GM12878 (cell line): ENCODE measurements around the gene SARDH. TPM values are rescaled to one million over a fixed set of nuclear protein-coding genes. Genes with fewer than 3 reads are reported as not detected.

Experiments used
- ATAC-seq: fragments of 200-7000 bp; cut with Tn5 transposase; 3 replicates; pipeline ENCODE4 v1.9.1; 2020; ENCODE audit warnings: mild to moderate bottlenecking, moderate library complexity
- BruUV-seq: library from RNA; stranded (reverse); fragments of 400-500 nt; replicated peaks from 2 replicates; lab custom pipeline; 2021; lab: Mats Ljungman, UMichigan
- CTCF ChIA-PET: fragments of 300-600 bp; sonication (Branson Sonifier 250); formaldehyde crosslinking; extraction: SDS; loops from one replicate; lab custom pipeline; 2021; ENCODE audit warnings: inconsistent platforms; lab: Yijun Ruan, JAX
- POLR2A ChIA-PET: fragments of 350-600 bp; formaldehyde crosslinking; extraction: SDS; loops from one replicate; lab custom pipeline; 2021; ENCODE audit warnings: inconsistent platforms; lab: Charles Lee
- RAD21 ChIA-PET: fragments of 300-600 bp; sonication (Branson Sonifier 250); formaldehyde crosslinking; loops from one replicate; lab custom pipeline; 2023; ENCODE audit warnings: antibody characterized with exemption; ENCODE audit not compliant: unreplicated experiment; lab: Charles Lee
- SMC1A ChIA-PET: fragments of 300-600 bp; sonication (Branson Sonifier 250); formaldehyde crosslinking; loops from one replicate; lab custom pipeline; 2023; ENCODE audit not compliant: unreplicated experiment, uncharacterized antibody; lab: Charles Lee
- DNase-seq: peaks from one replicate; pipeline ENCODE4 v3.0.0-alpha.2; 2011; ENCODE audit warnings: low read depth, low spot score
- FAIRE-seq: peaks from 3 replicates; lab custom pipeline; 2011; peaks lifted over from hg19 to GRCh38; lab: Jason Lieb, UNC
- H2AFZ ChIP-seq: 2 replicates; pipeline ENCODE4 v1.6.0; 2011; ENCODE audit warnings: low read depth, low read length, control low read depth; ENCODE audit not compliant: control insufficient read depth
- H3K27ac ChIP-seq: 2 replicates; pipeline ENCODE4 v1.5.1; 2011; ENCODE audit warnings: control low read depth; ENCODE audit not compliant: control insufficient read depth, insufficient read depth
- H3K27me3 ChIP-seq, 2 experiments: replicated peaks in 1 of 2; 2 replicates each; pipeline versions ENCODE4 v1.6.0 to v1.6.1; 2011; ENCODE audit warnings: low read length in 1 of 2; ENCODE audit not compliant: control insufficient read depth in 2 of 2, insufficient read depth in 2 of 2
- H3K36me3 ChIP-seq, 2 experiments: 2 replicates each; pipeline ENCODE4 v1.5.1; 2011; ENCODE audit warnings: low read length in 1 of 2; ENCODE audit not compliant: control insufficient read depth in 2 of 2, insufficient read depth in 2 of 2
- H3K4me1 ChIP-seq: 2 replicates; pipeline ENCODE4 v1.6.1; 2011; ENCODE audit warnings: mild to moderate bottlenecking, low read length, moderate library complexity, mixed read lengths; ENCODE audit not compliant: control insufficient read depth, insufficient read depth
- H3K4me2 ChIP-seq: 2 replicates; pipeline ENCODE4 v1.6.0; 2011; ENCODE audit warnings: control low read depth; ENCODE audit not compliant: control insufficient read depth, insufficient read depth
- H3K4me3 ChIP-seq: fragments of 200-600 bp; sonication (generic); 2 replicates; pipeline ENCODE4 v1.5.1; 2016
- H3K79me2 ChIP-seq: 2 replicates; pipeline ENCODE4 v1.6.0; 2011; ENCODE audit warnings: low read length; ENCODE audit not compliant: control insufficient read depth, insufficient read depth
- H3K9ac ChIP-seq: 2 replicates; pipeline ENCODE4 v1.8.0; 2011; ENCODE audit warnings: low read length, control low read depth, mixed read lengths; ENCODE audit not compliant: control insufficient read depth, insufficient read depth
- H3K9me3 ChIP-seq: replicated peaks from 3 replicates; pipeline ENCODE4 v1.5.1; 2011; ENCODE audit warnings: mild to moderate bottlenecking, low read length; ENCODE audit not compliant: control insufficient read depth, insufficient read depth
- H4K20me1 ChIP-seq: 2 replicates; pipeline ENCODE4 v1.6.0; 2011; ENCODE audit not compliant: control insufficient read depth, insufficient read depth
- BACH1 ChIP-seq: fragments of 450-650 bp; IDR thresholded peaks from 2 replicates; pipeline ENCODE4 v1.6.1; 2017; ENCODE audit warnings: mild to moderate bottlenecking, borderline replicate concordance
- CHD4 ChIP-seq: fragments of 200-600 bp; sonication (generic); IDR thresholded peaks from 2 replicates; pipeline ENCODE4 v1.6.1; 2016; ENCODE audit warnings: mild to moderate bottlenecking
- CREB1 ChIP-seq: IDR thresholded peaks from 2 replicates; pipeline ENCODE4 v1.6.1; 2012; ENCODE audit warnings: low read depth, mild to moderate bottlenecking, inconsistent platforms
- ETV6 ChIP-seq, 2 experiments: fragments of 450-650 bp in 1 of 2; IDR thresholded peaks in 1 of 2; conservative IDR thresholded peaks in 1 of 2; 2 replicates each; pipeline ENCODE4 v1.6.1; 2014; ENCODE audit warnings: antibody characterized with exemption in 1 of 2, borderline replicate concordance in 1 of 2, low read depth in 1 of 2, mild to moderate bottlenecking in 1 of 2, moderate library complexity in 1 of 2
- FOXK2 ChIP-seq: fragments of 450-650 bp; IDR thresholded peaks from 2 replicates; pipeline ENCODE4 v1.6.1; 2017; ENCODE audit warnings: mild to moderate bottlenecking, moderate library complexity
- MYB ChIP-seq: fragments of 150-350 bp; IDR thresholded peaks from 2 replicates; pipeline ENCODE4 v1.6.1; 2014; ENCODE audit warnings: mild to moderate bottlenecking, low read depth, low read length, borderline replicate concordance
- NFXL1 ChIP-seq: fragments of 450-650 bp; IDR thresholded peaks from 2 replicates; pipeline ENCODE4 v1.6.1; 2017; ENCODE audit warnings: antibody characterized with exemption, mild to moderate bottlenecking, borderline replicate concordance
- SIX5 ChIP-seq: IDR thresholded peaks from 2 replicates; pipeline ENCODE4 v1.6.1; 2011; ENCODE audit warnings: mild to moderate bottlenecking, low read depth, low read length, moderate library complexity; ENCODE audit not compliant: severe bottlenecking
- SUPT20H ChIP-seq: IDR thresholded peaks from 2 replicates; pipeline ENCODE4 v1.6.1; 2011; ENCODE audit warnings: low read depth, mild to moderate bottlenecking, low read length, moderate library complexity, borderline replicate concordance; ENCODE audit not compliant: control insufficient read depth
- TCF12 ChIP-seq: IDR thresholded peaks from 2 replicates; pipeline ENCODE4 v1.6.1; 2011; ENCODE audit warnings: low read depth, mild to moderate bottlenecking, low read length
- ZZZ3 ChIP-seq: IDR thresholded peaks from 2 replicates; pipeline ENCODE4 v1.6.1; 2011; ENCODE audit warnings: low read depth; ENCODE audit not compliant: control insufficient read depth, insufficient read length
- WGBS: methylation state at CpG from one replicate; pipeline ENCODE4 v1.1.6; 2016; ENCODE audit warnings: low lambda C conversion rate; ENCODE audit not compliant: insufficient replicate concordance, insufficient coverage; ENCODE audit errors: missing lambda C conversion rate; 5-methylcytosine and 5-hydroxymethylcytosine counted together
- in situ Hi-C: fragments of 300-500 bp; cut with MboI; formaldehyde crosslinking; loops from 9 replicates; pipeline ENCODE4 v1.14.3; 2018; ENCODE audit warnings: mixed read lengths
- intact Hi-C: fragments of 100-400 bp; cut with micrococcal nuclease; formaldehyde crosslinking; loops from one replicate; pipeline ENCODE4 v1.14.2; 2022; ENCODE audit not compliant: unreplicated experiment
- polyA plus RNA-seq, 11 experiments: library from polyadenylated mRNA; depleted of rRNA in 4 of 11; unstranded in 6 of 11; stranded (reverse) in 5 of 11; fragments of >200 nt; fragmentation: Nextera tagmentation in 4 of 11; fragmentation: Illumina TruSeq in 1 of 11; extraction: Ambion mirVana in 4 of 11; extraction: Trizol in 1 of 11; gene quantifications; 1 replicate in 1 of 11; 2 replicates in 10 of 11; pipeline versions ENCODE4 v1.2.1 to v1.2.3, GENCODE V29; 2011 to 2016; ENCODE audit warnings: inconsistent platforms in 2 of 11, missing spikeins in 2 of 11, low read depth in 1 of 11
- total RNA-seq, 4 experiments: library from RNA; depleted of rRNA in 3 of 4; stranded (reverse); fragments of >200 nt in 3 of 4; fragmentation: Illumina TruSeq in 1 of 4; extraction: Trizol in 1 of 4; gene quantifications; 2 replicates each; pipeline versions ENCODE4 v1.2.1 to v1.2.3, GENCODE V29; 2013 to 2021
- TF ChIP-seq, protein P1 (sequence below): fragments of 450-650 bp; IDR thresholded peaks from 2 replicates; pipeline ENCODE4 v1.6.1; 2018; ENCODE audit warnings: borderline replicate concordance, mild to moderate bottlenecking; ENCODE audit not compliant: partially characterized antibody
- TF ChIP-seq, protein P2 (sequence below): fragments of 450-650 bp; IDR thresholded peaks from 2 replicates; pipeline ENCODE4 v1.6.1; 2017; ENCODE audit warnings: mild to moderate bottlenecking, moderate library complexity
- TF ChIP-seq, protein P3 (sequence below): IDR thresholded peaks from 2 replicates; pipeline ENCODE4 v1.6.1; 2012; ENCODE audit warnings: low read length, inconsistent platforms

Gene SARDH
- total and polyA plus RNA-seq, 10 of the 15 experiments (the other 5 are each of a cell fraction or from before 2014, with no cell fraction given): 0.03 to 0.15 (median 0.10) TPM; not detected in 6

DNA sequence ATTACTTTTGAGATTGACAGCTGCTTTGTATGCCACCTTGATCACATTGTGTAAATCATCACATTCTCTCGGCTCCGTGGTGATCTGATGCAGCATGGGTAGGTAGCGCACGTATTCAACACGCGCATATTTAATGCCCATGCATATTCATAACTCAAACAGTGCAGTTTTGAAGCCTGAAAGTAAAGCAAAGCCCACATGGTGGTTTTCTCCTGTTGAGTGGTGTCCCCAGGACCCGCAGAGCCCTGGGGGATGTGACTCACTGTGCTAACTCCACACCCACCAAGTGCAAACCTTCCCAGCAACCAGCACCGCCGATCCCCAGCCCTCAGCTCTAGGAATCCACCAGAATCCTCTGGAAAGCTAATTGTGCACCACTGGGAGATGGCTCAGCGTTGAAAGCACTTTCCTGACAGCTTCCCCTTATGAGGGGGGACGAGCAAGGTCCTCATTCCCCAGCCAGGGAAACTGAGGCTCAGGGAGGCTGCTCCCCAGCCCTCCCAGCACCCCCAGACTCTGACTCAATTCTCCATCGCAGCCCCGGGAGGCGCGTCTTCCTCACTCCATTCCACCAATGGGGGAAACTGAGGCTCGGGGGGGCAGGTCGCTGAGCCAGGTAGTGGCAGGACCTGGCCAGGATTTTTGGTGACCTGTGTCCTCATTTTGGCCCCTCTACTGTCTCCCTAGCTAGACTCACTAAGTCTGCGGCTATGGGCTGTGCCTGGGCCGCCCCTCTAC, 46.4 kb downstream of the SARDH start:
- FAIRE-seq: no peak

More for the DNA sequence above, 46.4 kb downstream of the SARDH start:
- Histone ChIP-seq H3K4me1 (no peaks in the 10 kb centered on the region), H3K27me3 (no peaks in the 10 kb centered on the region; a peak in 1 of 4 replicates), H3K9me3 (no peaks in the 10 kb centered on the region), H3K79me2 (no peaks in the 10 kb centered on the region), H3K36me3 (no peaks in the 10 kb centered on the region), H4K20me1 (no peaks in the 10 kb centered on the region), H3K9ac (no peak overlapping the region), H3K4me3 (no peak overlapping the region), H2AFZ (no peak overlapping the region), H3K27ac (no peak overlapping the region), H3K4me2 (no peak overlapping the region)
- WGBS: 41% methylated on average over 19 of the region's 19 CpGs
- no peak for DNase-seq
- POLR2A ChIA-PET: no interaction called here
- no TSS peak for BruUV-seq
- RAD21 ChIA-PET: no interaction called here
- SMC1A ChIA-PET: no interaction called here
- TF ChIP-seq, protein P1, sequence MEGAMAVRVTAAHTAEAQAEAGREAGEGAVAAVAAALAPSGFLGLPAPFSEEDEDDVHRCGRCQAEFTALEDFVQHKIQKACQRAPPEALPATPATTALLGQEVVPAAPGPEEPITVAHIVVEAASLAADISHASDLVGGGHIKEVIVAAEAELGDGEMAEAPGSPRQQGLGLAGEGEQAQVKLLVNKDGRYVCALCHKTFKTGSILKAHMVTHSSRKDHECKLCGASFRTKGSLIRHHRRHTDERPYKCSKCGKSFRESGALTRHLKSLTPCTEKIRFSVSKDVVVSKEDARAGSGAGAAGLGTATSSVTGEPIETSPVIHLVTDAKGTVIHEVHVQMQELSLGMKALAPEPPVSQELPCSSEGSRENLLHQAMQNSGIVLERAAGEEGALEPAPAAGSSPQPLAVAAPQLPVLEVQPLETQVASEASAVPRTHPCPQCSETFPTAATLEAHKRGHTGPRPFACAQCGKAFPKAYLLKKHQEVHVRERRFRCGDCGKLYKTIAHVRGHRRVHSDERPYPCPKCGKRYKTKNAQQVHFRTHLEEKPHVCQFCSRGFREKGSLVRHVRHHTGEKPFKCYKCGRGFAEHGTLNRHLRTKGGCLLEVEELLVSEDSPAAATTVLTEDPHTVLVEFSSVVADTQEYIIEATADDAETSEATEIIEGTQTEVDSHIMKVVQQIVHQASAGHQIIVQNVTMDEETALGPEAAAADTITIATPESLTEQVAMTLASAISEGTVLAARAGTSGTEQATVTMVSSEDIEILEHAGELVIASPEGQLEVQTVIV: no peak
- TF ChIP-seq CHD4 (no peak), ZZZ3 (no peak), SIX5 (no peak), ETV6 (conservative IDR thresholded peaks at IDR 0.05 in 1 of 2, IDR thresholded peaks at IDR 0.05 in 1 of 2; ENCODE audit: borderline replicate concordance in 1 of 2, low read depth in 1 of 2) (no peak), BACH1 (no peak), FOXK2 (no peak), NFXL1 (no peak), TCF12 (no peak), SUPT20H (no peak), CREB1 (no peak), MYB (no peak)
- TF ChIP-seq, protein P2, sequence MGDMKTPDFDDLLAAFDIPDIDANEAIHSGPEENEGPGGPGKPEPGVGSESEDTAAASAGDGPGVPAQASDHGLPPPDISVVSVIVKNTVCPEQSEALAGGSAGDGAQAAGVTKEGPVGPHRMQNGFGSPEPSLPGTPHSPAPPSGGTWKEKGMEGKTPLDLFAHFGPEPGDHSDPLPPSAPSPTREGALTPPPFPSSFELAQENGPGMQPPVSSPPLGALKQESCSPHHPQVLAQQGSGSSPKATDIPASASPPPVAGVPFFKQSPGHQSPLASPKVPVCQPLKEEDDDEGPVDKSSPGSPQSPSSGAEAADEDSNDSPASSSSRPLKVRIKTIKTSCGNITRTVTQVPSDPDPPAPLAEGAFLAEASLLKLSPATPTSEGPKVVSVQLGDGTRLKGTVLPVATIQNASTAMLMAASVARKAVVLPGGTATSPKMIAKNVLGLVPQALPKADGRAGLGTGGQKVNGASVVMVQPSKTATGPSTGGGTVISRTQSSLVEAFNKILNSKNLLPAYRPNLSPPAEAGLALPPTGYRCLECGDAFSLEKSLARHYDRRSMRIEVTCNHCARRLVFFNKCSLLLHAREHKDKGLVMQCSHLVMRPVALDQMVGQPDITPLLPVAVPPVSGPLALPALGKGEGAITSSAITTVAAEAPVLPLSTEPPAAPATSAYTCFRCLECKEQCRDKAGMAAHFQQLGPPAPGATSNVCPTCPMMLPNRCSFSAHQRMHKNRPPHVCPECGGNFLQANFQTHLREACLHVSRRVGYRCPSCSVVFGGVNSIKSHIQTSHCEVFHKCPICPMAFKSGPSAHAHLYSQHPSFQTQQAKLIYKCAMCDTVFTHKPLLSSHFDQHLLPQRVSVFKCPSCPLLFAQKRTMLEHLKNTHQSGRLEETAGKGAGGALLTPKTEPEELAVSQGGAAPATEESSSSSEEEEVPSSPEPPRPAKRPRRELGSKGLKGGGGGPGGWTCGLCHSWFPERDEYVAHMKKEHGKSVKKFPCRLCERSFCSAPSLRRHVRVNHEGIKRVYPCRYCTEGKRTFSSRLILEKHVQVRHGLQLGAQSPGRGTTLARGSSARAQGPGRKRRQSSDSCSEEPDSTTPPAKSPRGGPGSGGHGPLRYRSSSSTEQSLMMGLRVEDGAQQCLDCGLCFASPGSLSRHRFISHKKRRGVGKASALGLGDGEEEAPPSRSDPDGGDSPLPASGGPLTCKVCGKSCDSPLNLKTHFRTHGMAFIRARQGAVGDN: no peak
- TF ChIP-seq, protein P3, sequence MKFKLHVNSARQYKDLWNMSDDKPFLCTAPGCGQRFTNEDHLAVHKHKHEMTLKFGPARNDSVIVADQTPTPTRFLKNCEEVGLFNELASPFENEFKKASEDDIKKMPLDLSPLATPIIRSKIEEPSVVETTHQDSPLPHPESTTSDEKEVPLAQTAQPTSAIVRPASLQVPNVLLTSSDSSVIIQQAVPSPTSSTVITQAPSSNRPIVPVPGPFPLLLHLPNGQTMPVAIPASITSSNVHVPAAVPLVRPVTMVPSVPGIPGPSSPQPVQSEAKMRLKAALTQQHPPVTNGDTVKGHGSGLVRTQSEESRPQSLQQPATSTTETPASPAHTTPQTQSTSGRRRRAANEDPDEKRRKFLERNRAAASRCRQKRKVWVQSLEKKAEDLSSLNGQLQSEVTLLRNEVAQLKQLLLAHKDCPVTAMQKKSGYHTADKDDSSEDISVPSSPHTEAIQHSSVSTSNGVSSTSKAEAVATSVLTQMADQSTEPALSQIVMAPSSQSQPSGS: no peak
- intact Hi-C loops: no loop called here
- in situ Hi-C loops: no loop called here
- ATAC-seq: no peak
- CTCF ChIA-PET: no interaction called here
